Prostate gland (tissue), 2 donors: ENCODE measurements around the gene BNC2.

Experiments used
- CTCF ChIP-seq, 4 experiments: fragments of 200-600 bp in 2 of 4; fragments of 450-650 bp in 2 of 4; sonication (generic) in 2 of 4; IDR thresholded peaks; 1 replicate in 3 of 4; 2 replicates in 1 of 4; pipeline ENCODE4 v1.5.1; 2016 to 2019; ENCODE audit warnings: antibody characterized with exemption in 4 of 4, mild to moderate bottlenecking in 2 of 4, moderate library complexity in 2 of 4
- POLR2AphosphoS5 ChIP-seq: sonication (generic); formaldehyde crosslinking; IDR thresholded peaks from one replicate; pipeline ENCODE4 v1.6.1; 2017; ENCODE audit warnings: antibody characterized with exemption

- TF ChIP-seq CTCF (IDR thresholded peaks at IDR 0.05) (no peak), POLR2AphosphoS5 (no peak)
These were observed 201.7 kb downstream of the BNC2 start for GRCh38 chr9:16668734-16669295.
